Measurements from ENCODE around the gene RUBCNL.
"Not testable (repeated sequence)": the region's sequence is repeated elsewhere in the genome, so short reads cannot be mapped to it uniquely, and the experiment has no call there.

Gene RUBCNL

DNA sequence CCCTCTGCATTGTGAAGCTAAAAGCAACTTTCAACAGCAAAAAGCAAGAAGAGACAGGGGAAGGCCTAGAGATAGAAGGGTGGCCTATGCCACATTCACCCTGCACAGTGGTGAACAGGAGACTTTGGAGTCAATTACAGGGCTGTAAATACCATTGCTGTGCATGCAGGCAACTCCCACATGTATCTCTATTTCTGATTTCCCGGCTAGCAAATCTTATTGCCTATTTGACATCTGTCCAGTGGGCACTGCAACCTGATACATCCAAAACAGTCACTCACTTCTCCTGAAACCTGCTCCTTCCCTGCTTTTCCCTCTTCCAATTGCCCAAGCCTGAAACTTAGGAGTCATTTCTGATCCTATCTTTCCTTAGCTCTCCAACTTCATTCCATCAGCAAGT, 13.4 kb downstream of the RUBCNL start:
- H3K9me3 ChIP-seq (ENCODE audit: severe bottlenecking), result no peaks in the 10 kb centered on the region
- no peak overlapping the region for H3K4me3 ChIP-seq (ENCODE audit: low read depth, low read length)
- no peaks in the 10 kb centered on the region for H3K27me3 ChIP-seq (ENCODE audit: insufficient read depth, low read depth, severe bottlenecking)
- DNase-seq, result no peak
- no peaks in the 10 kb centered on the region for H3K36me3 ChIP-seq
- no peak overlapping the region for H3K27ac ChIP-seq
- TF ChIP-seq, protein P1, sequence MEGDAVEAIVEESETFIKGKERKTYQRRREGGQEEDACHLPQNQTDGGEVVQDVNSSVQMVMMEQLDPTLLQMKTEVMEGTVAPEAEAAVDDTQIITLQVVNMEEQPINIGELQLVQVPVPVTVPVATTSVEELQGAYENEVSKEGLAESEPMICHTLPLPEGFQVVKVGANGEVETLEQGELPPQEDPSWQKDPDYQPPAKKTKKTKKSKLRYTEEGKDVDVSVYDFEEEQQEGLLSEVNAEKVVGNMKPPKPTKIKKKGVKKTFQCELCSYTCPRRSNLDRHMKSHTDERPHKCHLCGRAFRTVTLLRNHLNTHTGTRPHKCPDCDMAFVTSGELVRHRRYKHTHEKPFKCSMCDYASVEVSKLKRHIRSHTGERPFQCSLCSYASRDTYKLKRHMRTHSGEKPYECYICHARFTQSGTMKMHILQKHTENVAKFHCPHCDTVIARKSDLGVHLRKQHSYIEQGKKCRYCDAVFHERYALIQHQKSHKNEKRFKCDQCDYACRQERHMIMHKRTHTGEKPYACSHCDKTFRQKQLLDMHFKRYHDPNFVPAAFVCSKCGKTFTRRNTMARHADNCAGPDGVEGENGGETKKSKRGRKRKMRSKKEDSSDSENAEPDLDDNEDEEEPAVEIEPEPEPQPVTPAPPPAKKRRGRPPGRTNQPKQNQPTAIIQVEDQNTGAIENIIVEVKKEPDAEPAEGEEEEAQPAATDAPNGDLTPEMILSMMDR (IDR thresholded peaks at IDR 0.05; ENCODE audit: low read depth, low read length), result no peak

DNA sequence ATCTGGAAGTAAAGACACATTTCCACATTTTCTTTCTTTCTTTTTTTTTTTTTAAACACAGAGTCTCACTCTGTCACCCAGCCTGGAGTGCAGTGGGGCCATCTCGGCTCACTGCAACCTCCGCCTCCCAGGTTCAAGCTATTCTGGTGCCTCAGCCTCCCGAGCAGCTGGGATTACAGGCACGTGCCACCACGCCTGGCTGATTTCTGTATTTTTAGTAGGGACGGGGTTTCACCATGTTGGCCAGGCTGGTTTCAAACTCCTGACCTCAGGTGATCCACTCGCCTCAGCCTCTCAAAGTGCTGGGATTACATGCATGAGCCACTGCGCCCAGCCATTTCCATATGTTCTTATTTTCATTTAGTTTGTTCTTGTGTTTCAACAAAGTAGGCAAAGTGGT, 14.1 kb downstream of the RUBCNL start:
- not testable (repeated sequence) for H3K27me3 ChIP-seq (ENCODE audit: insufficient read depth, low read depth, severe bottlenecking); H3K9me3 ChIP-seq (ENCODE audit: severe bottlenecking); H3K27ac ChIP-seq; H3K4me3 ChIP-seq (ENCODE audit: low read depth, low read length); H3K36me3 ChIP-seq
- DNase-seq, result peak; percentile 57

DNA sequence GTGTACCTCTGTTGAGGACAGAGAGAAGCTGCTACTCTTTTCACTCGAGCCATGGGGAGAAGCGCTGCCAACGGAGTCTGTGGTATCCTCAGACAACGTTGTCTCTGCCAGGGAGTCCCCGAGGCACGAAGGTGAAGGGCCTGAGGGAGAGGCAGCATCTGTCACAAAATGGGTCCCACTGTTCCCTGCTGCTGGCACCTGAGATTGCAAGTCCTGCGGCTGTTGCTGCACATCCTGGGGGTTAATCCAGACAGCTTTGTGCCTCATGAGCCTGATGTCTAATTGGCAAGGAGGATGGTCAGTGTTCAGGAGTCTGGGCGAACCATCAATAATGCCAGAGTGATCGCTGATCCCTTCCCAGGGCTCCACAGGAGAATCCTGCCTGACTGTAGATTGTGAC, 15.0 kb downstream of the RUBCNL start:
- Histone ChIP-seq H3K4me3 (ENCODE audit: low read depth, low read length) (no peak overlapping the region), H3K9me3 (ENCODE audit: severe bottlenecking) (no peaks in the 10 kb centered on the region), H3K27ac (peak overlapping the region; percentile 17; the same call in 1 of the 2 replicates), H3K27me3 (ENCODE audit: insufficient read depth, low read depth, severe bottlenecking) (no peaks in the 10 kb centered on the region), H3K36me3 (no peaks in the 10 kb centered on the region)
- TF ChIP-seq, protein P1 (IDR thresholded peaks at IDR 0.05; ENCODE audit: low read depth, low read length), result no peak
- DNase-seq, result peak; percentile 17

DNA sequence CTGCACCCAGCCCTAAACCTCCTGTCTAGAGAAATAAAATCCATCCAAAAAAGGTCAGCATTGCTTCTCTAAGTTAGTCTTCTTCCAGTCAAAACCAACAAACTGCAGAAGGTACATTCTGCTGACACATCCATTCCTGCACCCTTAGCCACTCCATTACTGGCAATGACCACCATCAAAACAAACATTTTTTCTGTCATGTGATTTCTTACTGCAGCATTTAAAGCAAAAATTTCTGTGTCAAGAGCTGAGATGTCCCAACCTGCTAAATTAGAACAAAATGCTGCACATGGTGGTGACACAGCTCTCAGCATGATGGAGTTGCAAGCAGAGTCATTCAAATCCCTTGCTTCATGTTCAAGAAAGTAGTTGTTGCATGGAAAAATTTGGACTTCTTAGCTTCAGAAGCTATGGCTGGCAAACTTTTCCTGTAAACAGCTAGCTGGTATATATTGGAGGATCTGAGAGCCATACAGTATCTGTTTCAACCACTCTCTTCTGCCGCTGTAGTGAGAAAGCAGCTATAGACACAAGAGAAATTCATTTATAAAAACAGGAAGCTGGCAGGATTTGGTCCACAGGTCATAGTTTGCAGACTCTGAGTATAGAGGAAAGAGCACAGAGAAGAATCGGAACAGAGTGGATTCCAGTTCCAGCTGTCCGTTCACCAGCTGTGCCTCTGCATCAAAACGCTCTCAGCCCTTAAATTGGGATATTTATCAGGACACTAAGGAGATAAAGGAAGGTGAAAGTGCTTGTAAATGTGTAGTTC, 17.4 kb downstream of the RUBCNL start:
- Histone ChIP-seq H3K27ac (no peak overlapping the region), H3K27me3 (ENCODE audit: insufficient read depth, low read depth, severe bottlenecking) (no peaks in the 10 kb centered on the region), H3K4me3 (ENCODE audit: low read depth, low read length) (no peak overlapping the region), H3K36me3 (no peaks in the 10 kb centered on the region), H3K9me3 (ENCODE audit: severe bottlenecking) (no peaks in the 10 kb centered on the region)
- DNase-seq, result no peak
- TF ChIP-seq, protein P1 (IDR thresholded peaks at IDR 0.05; ENCODE audit: low read depth, low read length), result no peak

DNA sequence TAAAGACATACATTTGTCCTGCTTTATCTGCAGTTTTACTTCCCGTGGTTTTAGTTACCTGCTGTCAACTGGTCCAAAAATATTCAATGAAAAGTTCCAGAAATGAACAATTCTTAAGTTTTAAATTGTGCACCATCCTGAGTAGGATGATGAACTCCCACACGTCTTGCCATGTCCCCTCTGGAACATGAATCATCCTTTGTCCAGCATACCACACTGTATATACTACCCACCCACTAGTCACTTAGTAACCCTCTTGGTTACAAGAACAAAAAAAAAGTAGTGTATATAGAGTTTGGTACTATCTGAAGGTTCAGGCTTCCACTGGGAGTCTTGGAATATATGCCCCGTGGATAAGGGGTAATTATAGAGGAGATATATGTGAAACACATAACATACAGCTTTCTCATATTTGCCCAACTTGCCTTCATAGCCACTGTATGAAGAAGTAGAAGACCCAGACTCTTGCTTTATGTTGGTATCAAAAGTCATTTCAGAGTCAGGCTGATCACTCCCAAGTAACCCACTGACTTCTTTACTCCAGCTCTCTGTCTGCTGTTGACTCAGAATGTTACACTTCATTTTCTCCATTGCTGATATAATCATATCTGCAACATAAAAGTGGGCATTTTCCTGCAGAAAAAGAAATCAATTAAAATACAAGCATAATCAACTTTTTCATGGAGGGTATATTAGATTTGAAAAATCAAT, 19.3 kb downstream of the RUBCNL start:
- TF ChIP-seq, protein P1 (IDR thresholded peaks at IDR 0.05; ENCODE audit: low read depth, low read length), result no peak
- DNase-seq, result no peak

DNA sequence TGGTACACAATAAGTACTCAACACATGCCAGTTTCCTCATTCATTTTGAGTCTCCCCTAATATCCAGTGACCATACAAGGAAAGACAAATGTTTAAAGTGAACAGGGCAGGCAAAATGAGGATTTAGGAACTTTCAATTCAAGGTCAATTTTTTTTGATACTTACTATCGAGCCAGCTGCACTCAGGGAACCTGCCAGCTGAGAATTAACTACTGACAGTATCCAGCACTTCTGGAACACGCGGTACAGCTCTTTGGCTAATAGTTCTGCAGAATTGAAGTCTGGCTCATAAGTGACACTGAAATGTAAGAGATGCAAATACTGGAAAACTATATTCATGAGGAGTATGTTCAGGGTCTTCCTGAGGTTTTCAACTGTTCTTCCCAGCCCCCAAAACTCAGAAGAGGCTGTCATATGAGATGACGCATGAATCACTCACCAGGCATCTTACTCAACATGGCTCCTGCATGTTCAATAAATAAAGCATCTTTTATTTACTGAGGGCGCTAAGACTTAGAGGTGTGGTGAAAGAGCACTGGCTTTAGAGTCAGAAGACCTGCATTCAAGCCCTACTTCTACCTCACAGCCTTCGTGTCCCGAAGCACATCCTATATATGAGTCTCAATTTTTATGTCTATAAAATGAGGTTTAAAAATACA, 25.6 kb downstream of the RUBCNL start:
- Histone ChIP-seq H3K4me3 (ENCODE audit: low read depth, low read length) (no peak overlapping the region), H3K27me3 (ENCODE audit: insufficient read depth, low read depth, severe bottlenecking) (no peaks in the 10 kb centered on the region), H3K36me3 (no peaks in the 10 kb centered on the region), H3K9me3 (ENCODE audit: severe bottlenecking) (peaks cover 5% of the 10 kb centered on the region), H3K27ac (no peak overlapping the region)
- TF ChIP-seq, protein P1 (IDR thresholded peaks at IDR 0.05; ENCODE audit: low read depth, low read length), result no peak
- DNase-seq, result no peak

More for the DNA sequence above, 19.3 kb downstream of the RUBCNL start:
- H3K27me3 ChIP-seq (ENCODE audit: insufficient read depth, low read depth, severe bottlenecking), result no peaks in the 10 kb centered on the region
- H3K9me3 ChIP-seq (ENCODE audit: severe bottlenecking), result peaks cover 2% of the 10 kb centered on the region
- no peak overlapping the region for H3K27ac ChIP-seq
- H3K36me3 ChIP-seq, result no peaks in the 10 kb centered on the region
- no peak overlapping the region for H3K4me3 ChIP-seq (ENCODE audit: low read depth, low read length)

Measured in WERI-Rb-1 (cell line).